Neutrophil (primary cell): ENCODE results near the gene ALOX12B.
"Not testable (repeated sequence)": the region's sequence is repeated elsewhere in the genome, so short reads cannot be mapped to it uniquely, and the experiment has no call there.

Experiments
- H3K27ac ChIP-seq: fragments of 200-600 bp; sonication (generic); 2 replicates; pipeline ENCODE4 v1.5.1; 2016; ENCODE audit warnings: mild to moderate bottlenecking, moderate library complexity
- H3K27me3 ChIP-seq: fragments of 200-600 bp; sonication (generic); 2 replicates; pipeline ENCODE4 v1.6.0; 2016; ENCODE audit warnings: mild to moderate bottlenecking
- H3K36me3 ChIP-seq: fragments of 200-600 bp; sonication (generic); 2 replicates; pipeline ENCODE4 v1.5.1; 2017
- H3K4me1 ChIP-seq, 2 experiments: fragments of 200-600 bp in 1 of 2; sonication (generic) in 1 of 2; 1 replicate in 1 of 2; 2 replicates in 1 of 2; pipeline versions ENCODE4 v1.5.1 to v1.6.1; 2013 to 2016; ENCODE audit warnings: low read depth in 1 of 2, low read length in 1 of 2, mild to moderate bottlenecking in 1 of 2, moderate library complexity in 1 of 2; ENCODE audit not compliant: control insufficient read depth in 1 of 2, insufficient read depth in 1 of 2
- H3K4me3 ChIP-seq, 2 experiments: fragments of 200-600 bp in 1 of 2; sonication (generic) in 1 of 2; 1 replicate in 1 of 2; 2 replicates in 1 of 2; pipeline ENCODE4 v1.5.1; 2013 to 2016; ENCODE audit warnings: low read depth in 1 of 2, low read length in 1 of 2, mild to moderate bottlenecking in 1 of 2, moderate library complexity in 1 of 2
- H3K9me3 ChIP-seq: fragments of 200-600 bp; sonication (generic); 2 replicates; pipeline ENCODE4 v1.5.1; 2016
- TF ChIP-seq, protein P1 (sequence below): fragments of 200-600 bp; sonication (generic); IDR thresholded peaks from 2 replicates; pipeline ENCODE4 v1.5.1; 2016; ENCODE audit warnings: antibody characterized with exemption

Gene ALOX12B

DNA sequence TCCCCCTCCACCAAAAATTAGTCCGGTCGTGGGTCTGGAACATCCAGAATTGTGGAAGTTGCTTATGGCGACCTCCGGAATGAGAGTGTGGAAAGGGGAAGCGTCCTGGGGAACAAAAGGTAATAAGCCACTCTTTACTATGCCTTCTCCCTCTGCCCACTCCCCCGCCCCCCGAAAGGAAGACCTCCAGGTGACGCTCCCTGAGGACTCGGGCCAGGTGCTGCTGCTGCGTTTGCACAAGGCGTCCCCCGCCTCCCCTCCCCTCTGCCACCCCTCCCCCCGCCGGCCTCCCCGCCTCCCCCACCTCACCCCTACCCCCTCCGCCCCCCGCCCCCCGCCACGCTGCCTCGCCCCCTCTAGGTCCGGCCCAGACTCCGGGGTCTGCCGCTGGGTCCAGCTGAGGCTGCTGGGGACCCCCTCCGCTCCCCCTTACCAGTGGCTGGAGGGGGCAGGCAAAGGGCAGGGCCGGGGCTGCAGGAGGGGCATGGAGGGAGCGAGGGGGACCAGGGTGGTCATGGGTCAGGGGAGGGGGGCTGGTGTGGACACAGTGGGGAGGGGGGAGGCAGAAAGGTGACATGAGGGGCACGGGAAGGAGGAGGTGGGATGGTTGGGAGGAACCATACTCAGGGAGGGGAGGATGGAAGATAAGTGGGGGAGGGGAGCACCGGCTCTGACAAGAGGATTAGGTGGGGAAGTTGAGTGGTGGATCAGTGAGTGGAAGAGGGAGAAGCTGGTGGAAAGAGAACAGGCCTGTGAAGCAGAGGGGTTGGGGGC lies 23.6 kb downstream of the ALOX12B start:
- peaks cover 89% of the 10 kb centered on the region for H3K27me3 ChIP-seq
- H3K36me3 ChIP-seq = no peaks in the 10 kb centered on the region
- peaks cover 2 to 6% of the 10 kb centered on the region in 2 experiments for H3K4me1 ChIP-seq
- H3K27ac ChIP-seq = no peak overlapping the region
- H3K4me3 ChIP-seq = no peak overlapping the region
- H3K9me3 ChIP-seq = no peaks in the 10 kb centered on the region
- TF ChIP-seq, protein P1, sequence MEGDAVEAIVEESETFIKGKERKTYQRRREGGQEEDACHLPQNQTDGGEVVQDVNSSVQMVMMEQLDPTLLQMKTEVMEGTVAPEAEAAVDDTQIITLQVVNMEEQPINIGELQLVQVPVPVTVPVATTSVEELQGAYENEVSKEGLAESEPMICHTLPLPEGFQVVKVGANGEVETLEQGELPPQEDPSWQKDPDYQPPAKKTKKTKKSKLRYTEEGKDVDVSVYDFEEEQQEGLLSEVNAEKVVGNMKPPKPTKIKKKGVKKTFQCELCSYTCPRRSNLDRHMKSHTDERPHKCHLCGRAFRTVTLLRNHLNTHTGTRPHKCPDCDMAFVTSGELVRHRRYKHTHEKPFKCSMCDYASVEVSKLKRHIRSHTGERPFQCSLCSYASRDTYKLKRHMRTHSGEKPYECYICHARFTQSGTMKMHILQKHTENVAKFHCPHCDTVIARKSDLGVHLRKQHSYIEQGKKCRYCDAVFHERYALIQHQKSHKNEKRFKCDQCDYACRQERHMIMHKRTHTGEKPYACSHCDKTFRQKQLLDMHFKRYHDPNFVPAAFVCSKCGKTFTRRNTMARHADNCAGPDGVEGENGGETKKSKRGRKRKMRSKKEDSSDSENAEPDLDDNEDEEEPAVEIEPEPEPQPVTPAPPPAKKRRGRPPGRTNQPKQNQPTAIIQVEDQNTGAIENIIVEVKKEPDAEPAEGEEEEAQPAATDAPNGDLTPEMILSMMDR = no peak

GRCh38 chr17:8062807-8063483 lies 24.6 kb downstream of the ALOX12B start:
- H3K4me3 ChIP-seq = no peak overlapping the region
- no peak overlapping the region for H3K27ac ChIP-seq
- peaks cover 99% of the 10 kb centered on the region for H3K27me3 ChIP-seq
- TF ChIP-seq, protein P1 = no peak
- no peaks in the 10 kb centered on the region for H3K36me3 ChIP-seq
- H3K9me3 ChIP-seq = no peaks in the 10 kb centered on the region
- peaks cover 0 to 2% of the 10 kb centered on the region in 2 experiments for H3K4me1 ChIP-seq

GRCh38 chr17:8062435-8062806 lies 25.1 kb downstream of the ALOX12B start:
- Histone ChIP-seq H3K9me3 (no peaks in the 10 kb centered on the region), H3K27ac (no peak overlapping the region), H3K4me3 (no peak overlapping the region), H3K4me1 (peaks cover 5 to 7% of the 10 kb centered on the region in 2 experiments), H3K27me3 (peaks cover 95% of the 10 kb centered on the region), H3K36me3 (no peaks in the 10 kb centered on the region)
- TF ChIP-seq, protein P1 = no peak

- not testable (repeated sequence) for H3K9me3 ChIP-seq, H3K27ac ChIP-seq, H3K36me3 ChIP-seq, H3K4me3 ChIP-seq
- peaks cover 90% of the 10 kb centered on the region for H3K27me3 ChIP-seq
- H3K4me1 ChIP-seq = peaks cover 11 to 13% of the 10 kb centered on the region in 2 experiments
Measured at GRCh38 chr17:8061851-8062250, 25.7 kb downstream of the ALOX12B start.

GRCh38 chr17:8060274-8060673 lies 27.2 kb downstream of the ALOX12B start:
- H3K9me3 ChIP-seq = no peaks in the 10 kb centered on the region
- peaks cover 27 to 28% of the 10 kb centered on the region in 2 experiments for H3K4me1 ChIP-seq
- TF ChIP-seq, protein P1 = peak; percentile 78
- peaks cover 75% of the 10 kb centered on the region for H3K27me3 ChIP-seq
- H3K36me3 ChIP-seq = no peaks in the 10 kb centered on the region
- H3K4me3 ChIP-seq = no peak overlapping the region
- H3K27ac ChIP-seq = no peak overlapping the region

- Histone ChIP-seq H3K9me3 (no peaks in the 10 kb centered on the region), H3K4me1 (peaks cover 32 to 40% of the 10 kb centered on the region in 2 experiments), H3K36me3 (no peaks in the 10 kb centered on the region), H3K27me3 (peaks cover 64% of the 10 kb centered on the region), H3K27ac (no peak overlapping the region), H3K4me3 (no peak overlapping the region)
- TF ChIP-seq, protein P1 = no peak
Measured at GRCh38 chr17:8059131-8059530, 28.4 kb downstream of the ALOX12B start.
